Astrocyte (in vitro differentiated cells and primary cell): ENCODE results near the gene SLC6A11.

ENCODE experiments used
- EZH2 ChIP-seq: IDR thresholded peaks from 2 replicates; pipeline ENCODE4 v1.6.1; 2012; ENCODE audit warnings: mild to moderate bottlenecking, low read length, inconsistent platforms; ENCODE audit not compliant: insufficient read depth
- TF ChIP-seq, protein P1 (sequence below): IDR thresholded peaks from 2 replicates; pipeline ENCODE4 v1.5.1; 2011; ENCODE audit warnings: low read depth, mild to moderate bottlenecking, inconsistent platforms, low read length, moderate library complexity; ENCODE audit not compliant: insufficient read depth

DNA sequence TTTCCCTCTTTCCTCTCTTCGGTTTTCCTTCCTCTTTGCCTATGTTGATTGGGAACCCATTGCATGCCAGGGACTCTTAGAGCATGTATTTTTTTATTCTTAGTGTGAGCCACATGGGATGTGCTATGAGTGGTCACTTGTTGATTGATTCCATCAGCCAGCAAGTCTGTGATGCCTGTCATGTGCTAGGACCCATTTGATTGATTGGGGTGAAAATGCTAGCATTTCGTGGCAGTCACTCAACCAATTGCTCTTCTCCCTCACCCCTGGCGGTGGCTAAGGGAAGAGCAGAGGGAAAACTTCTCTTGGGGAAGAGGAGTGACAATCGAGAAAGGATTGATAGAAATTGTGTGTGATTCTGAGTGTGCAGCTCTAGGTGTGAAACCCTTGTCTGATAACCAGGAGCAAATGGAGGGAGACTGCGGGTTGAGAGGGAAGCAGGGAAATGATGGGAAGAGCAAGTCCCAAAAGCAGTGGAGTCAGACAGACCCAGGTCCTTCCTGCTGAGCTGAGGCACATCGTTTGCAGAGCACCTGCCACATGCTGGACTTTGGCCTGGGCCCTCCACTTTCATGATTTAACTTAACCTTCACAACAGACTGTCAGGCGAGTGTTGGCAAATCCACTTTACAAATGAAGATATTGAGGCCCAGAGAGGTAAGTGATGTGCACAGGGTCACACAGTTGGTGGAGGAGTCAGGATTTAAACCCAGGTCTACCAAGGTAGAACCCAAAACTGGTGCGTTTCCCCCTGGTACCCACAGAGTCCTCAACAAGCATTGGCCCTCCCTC is 40.0 kb downstream of the SLC6A11 start:
- TF ChIP-seq EZH2 = no peak
- TF ChIP-seq, protein P1, sequence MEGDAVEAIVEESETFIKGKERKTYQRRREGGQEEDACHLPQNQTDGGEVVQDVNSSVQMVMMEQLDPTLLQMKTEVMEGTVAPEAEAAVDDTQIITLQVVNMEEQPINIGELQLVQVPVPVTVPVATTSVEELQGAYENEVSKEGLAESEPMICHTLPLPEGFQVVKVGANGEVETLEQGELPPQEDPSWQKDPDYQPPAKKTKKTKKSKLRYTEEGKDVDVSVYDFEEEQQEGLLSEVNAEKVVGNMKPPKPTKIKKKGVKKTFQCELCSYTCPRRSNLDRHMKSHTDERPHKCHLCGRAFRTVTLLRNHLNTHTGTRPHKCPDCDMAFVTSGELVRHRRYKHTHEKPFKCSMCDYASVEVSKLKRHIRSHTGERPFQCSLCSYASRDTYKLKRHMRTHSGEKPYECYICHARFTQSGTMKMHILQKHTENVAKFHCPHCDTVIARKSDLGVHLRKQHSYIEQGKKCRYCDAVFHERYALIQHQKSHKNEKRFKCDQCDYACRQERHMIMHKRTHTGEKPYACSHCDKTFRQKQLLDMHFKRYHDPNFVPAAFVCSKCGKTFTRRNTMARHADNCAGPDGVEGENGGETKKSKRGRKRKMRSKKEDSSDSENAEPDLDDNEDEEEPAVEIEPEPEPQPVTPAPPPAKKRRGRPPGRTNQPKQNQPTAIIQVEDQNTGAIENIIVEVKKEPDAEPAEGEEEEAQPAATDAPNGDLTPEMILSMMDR = peak; percentile 20
